Subcutaneous adipose tissue (tissue), 4 donors: ENCODE results near the gene USE1. TPM values are rescaled to one million over a fixed set of nuclear protein-coding genes. Genes with fewer than 3 reads are reported as not detected.

Source experiments
- total RNA-seq, 4 donors: library from RNA; depleted of rRNA; stranded (reverse); fragments of >200 nt; gene quantifications; one replicate each; pipeline ENCODE4 v1.1.0, GENCODE V29; 2016
- TF ChIP-seq, protein P1 (sequence below): fragments of 450-650 bp; IDR thresholded peaks from one replicate; pipeline ENCODE4 v1.5.1; 2016; ENCODE audit warnings: low read depth, mild to moderate bottlenecking, control low read depth, antibody characterized with exemption, moderate library complexity

Gene USE1
- total RNA-seq, 4 donors from 2014 or later = 20.5 to 31.3 (median 29.2) TPM

DNA sequence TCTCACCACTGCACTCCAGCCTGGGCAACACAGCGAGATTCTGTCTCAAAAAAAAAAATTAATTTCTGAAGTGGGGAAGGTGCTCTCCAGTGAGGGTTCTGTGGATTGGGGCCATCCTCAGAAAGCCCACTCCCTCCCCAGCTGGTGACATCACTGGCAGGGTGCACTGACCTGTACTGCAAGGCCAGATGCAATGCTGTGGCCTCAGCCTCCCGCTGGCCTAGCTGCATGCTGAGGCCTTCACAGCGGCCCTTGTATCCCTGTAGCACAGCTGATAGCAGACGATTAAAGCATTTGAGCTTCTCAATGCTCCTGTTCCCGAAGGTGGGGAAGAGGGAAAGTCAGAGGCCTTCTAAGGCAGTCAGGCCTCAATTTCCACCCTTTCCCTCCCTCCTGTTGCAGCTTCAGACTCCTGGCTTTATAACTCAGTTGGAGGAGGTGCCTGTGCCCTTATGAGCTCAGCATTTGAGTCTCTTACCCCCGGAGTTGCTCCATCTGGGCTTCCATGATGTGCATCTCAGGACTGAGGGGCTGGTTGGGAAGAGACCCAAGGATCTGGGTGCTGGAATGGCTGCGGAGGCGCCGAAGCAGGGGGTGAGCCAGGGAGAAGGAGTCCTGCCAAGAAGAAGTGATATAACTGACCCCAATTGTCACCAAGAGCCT, 44.1 kb downstream of the USE1 start:
- TF ChIP-seq, protein P1, sequence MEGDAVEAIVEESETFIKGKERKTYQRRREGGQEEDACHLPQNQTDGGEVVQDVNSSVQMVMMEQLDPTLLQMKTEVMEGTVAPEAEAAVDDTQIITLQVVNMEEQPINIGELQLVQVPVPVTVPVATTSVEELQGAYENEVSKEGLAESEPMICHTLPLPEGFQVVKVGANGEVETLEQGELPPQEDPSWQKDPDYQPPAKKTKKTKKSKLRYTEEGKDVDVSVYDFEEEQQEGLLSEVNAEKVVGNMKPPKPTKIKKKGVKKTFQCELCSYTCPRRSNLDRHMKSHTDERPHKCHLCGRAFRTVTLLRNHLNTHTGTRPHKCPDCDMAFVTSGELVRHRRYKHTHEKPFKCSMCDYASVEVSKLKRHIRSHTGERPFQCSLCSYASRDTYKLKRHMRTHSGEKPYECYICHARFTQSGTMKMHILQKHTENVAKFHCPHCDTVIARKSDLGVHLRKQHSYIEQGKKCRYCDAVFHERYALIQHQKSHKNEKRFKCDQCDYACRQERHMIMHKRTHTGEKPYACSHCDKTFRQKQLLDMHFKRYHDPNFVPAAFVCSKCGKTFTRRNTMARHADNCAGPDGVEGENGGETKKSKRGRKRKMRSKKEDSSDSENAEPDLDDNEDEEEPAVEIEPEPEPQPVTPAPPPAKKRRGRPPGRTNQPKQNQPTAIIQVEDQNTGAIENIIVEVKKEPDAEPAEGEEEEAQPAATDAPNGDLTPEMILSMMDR = no peak

DNA sequence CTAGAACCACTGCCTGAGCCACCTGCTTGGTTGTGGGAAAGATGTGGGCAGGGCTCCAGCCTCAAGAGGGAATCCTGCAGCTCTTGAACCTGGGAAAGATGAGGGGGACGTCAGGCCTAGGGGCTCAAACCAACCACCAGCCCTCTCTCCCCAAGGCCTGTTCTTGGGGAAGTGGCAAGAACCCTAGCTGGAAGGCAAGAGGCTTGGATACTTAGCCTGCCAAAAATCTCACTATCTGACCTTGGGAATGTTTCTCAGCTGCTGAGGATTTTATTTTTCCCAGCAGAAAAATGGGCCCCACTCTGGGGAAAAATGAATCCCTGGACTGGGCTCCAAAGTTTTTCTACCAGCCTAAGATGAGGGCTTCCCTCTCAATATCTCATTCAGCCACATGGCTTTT, 44.8 kb downstream of the USE1 start:
- TF ChIP-seq, protein P1 = no peak

DNA sequence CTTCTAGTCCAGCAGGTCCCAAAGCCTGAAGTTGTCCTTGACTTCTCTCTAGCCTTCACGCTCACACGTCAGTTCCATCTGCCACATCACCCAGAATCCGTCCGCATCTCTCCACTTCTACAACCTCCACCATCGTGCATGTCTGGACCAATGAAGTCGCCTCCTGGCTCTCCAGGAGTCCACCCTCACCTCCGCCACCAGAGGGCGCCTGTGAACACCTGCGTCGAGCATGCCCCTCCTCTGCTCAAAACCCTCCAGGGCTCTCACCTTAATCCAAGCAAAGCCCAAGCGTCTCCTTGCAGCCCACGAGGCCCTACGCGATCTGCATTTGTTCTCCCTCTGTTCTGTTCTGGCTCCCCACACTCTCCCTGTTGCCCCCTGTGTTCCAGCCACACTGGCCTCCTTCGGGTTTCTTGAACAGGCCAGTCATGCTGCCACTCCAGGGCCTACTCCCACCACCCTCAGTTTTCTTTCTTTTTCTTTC, 45.7 kb downstream of the USE1 start:
- TF ChIP-seq, protein P1 = no peak

DNA sequence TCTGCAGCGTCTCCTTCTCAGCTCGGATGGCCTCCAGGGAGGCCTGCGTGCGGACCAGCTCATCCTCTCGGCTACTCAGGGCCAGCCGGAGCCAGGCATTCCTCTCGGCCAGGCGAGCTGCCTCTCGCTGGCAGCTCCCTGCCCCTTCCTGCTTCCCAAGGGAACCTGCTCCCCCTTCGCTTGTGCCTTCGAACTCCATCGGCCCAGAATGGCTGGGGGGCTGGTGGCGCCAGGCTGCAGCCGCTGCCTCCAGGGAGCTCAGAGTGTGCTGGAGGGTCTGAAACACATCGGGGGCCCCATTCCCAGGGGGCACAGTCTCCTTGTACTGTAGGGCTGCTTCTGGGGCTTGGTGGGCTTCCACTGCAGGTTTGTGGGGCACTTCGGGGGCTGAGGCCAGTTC, 47.4 kb downstream of the USE1 start:
- TF ChIP-seq, protein P1 = no peak

DNA sequence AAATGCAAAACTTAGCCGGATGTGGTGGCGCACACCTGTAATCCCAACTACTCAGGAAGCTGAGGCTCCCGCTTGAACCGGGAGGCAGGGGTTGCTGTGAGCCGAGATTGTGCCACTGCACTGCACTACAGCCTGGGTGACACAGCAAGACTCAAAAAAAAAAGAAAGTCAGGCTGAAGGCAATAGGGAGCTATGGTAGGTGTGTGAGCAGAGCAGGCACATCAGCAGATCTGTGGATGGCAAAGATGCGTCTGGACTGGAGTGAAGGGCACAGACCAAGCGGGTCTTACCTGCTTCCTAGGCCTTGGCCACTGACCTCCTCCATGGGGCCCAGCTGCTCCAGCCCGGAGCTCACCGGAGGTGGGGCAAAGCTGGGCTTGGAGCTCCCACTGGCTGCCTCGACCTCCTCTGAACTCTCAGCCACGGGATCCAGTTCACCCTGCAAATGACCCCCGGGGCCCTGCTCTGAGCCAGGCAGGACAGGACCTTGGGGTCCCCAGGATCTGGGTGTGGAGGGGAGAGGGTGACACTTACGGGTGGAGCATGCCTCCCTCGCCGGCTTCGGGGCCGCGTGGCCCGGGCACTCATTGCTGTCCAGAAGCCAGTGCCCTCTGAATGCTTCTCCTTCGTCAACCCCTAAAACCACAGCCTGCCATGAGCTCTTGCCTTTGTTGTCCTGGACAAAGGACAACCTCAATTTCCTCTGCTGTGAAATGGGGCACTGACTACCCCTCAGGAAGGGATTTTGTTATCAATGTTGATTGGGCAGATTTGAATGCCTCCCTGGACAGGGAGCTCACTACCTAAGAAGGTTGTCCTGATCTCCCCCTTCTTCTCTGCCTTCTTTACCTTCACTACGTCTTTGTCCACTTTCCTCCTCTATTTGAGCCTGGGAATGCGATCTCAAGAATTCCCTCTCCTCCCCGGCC, 48.8 kb downstream of the USE1 start:
- TF ChIP-seq, protein P1 = no peak

DNA sequence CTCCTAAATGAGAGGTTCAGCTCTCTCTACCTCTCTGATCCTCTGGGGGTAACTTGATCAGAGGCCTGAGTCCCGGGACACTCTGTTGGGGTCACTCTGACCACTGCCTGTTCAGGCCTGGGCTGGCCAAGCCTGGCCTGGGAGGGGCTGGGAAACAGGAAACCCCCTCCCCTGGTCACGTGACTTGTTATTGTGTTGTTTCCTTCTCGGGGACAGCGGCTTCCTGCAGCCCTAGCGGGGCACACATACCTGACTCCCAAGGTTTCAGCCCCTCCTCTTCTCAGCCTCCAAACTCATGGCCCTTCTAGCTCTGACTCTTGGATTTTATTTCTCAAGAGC, 49.5 kb downstream of the USE1 start, which contains the start of gene USHBP1:
TSS of gene USHBP1 (minus strand) at position 105 of the 339 bp plus-strand sequence. CDS start 446 bp downstream, outside the sequence.
- TF ChIP-seq, protein P1 = no peak

DNA sequence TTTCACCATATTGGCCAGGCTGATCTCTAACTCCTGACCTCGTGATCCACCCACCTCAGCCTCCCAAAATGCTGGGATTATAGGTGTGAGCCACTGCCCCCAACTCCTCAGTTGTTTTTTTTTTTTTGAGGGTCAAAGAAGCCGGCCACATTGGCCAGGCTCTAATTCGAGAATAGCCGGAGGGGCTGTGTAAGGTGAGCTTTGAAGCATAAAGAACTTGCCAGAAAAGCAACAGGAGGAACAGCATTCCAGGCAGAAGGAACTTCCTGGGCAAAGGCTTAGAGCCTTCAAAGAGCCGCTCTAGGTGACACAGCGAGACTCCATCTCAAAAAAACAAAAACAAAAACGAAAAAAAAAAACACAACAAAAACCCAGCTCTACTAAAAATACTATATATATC, 50.9 kb downstream of the USE1 start:
- TF ChIP-seq, protein P1 = no peak
